GM18519 (cell line): ENCODE data around the gene LYSET.
A peak's percentile ranks its signal among the peaks of the same experiment; 100 is the strongest.
"Not testable (repeated sequence)": the region's sequence is repeated elsewhere in the genome, so short reads cannot be mapped to it uniquely, and the experiment has no call there.

ENCODE experiments used
- ATAC-seq: cut with Tn5 transposase; IDR thresholded peaks from one replicate; pipeline ENCODE4 v1.9.1; 2021; ENCODE audit warnings: mild to moderate bottlenecking, moderate library complexity; ENCODE audit not compliant: unreplicated experiment, low FRiP score

Gene LYSET

GRCh38 chr14:93184391-93185348 is at the start of gene LYSET, which contains the start of gene MOAP1:
LYSET (plus strand) TSS chr14:93185317; CDS start chr14:93185406, 89 bp downstream.
MOAP1 (minus strand) TSS chr14:93184897; CDS start chr14:93184242, 655 bp downstream.
- peak; percentile 83 for ATAC-seq

GRCh38 chr14:93135399-93135798 is 49.7 kb upstream of the LYSET start:
- no peak for ATAC-seq

GRCh38 chr14:93136009-93136408 is 49.1 kb upstream of the LYSET start:
- ATAC-seq: no peak

GRCh38 chr14:93136508-93136907 is 48.6 kb upstream of the LYSET start:
- ATAC-seq: not testable (repeated sequence)

- no peak for ATAC-seq
These were observed 47.3 kb upstream of the LYSET start for GRCh38 chr14:93137864-93138263.

GRCh38 chr14:93142854-93143652 is 42.1 kb upstream of the LYSET start:
- ATAC-seq: no peak

GRCh38 chr14:93146119-93146518 is 39.0 kb upstream of the LYSET start:
- no peak for ATAC-seq

GRCh38 chr14:93148979-93149378 is 36.1 kb upstream of the LYSET start:
- ATAC-seq: no peak

- ATAC-seq: no peak
These were observed 34.6 kb upstream of the LYSET start for GRCh38 chr14:93150227-93151208.

GRCh38 chr14:93153121-93153520 is 32.0 kb upstream of the LYSET start:
- no peak for ATAC-seq

- no peak for ATAC-seq
These were observed 29.4 kb upstream of the LYSET start for GRCh38 chr14:93155667-93156066.

- no peak for ATAC-seq
These were observed 28.3 kb upstream of the LYSET start for GRCh38 chr14:93156693-93157369.

GRCh38 chr14:93158349-93158748 is 26.8 kb upstream of the LYSET start:
- ATAC-seq: not testable (repeated sequence)

- ATAC-seq: not testable (repeated sequence)
These were observed 25.3 kb upstream of the LYSET start for GRCh38 chr14:93159625-93160352.

GRCh38 chr14:93160353-93160801 is 24.7 kb upstream of the LYSET start:
- ATAC-seq: no peak

- ATAC-seq: no peak
These were observed 23.6 kb upstream of the LYSET start for GRCh38 chr14:93161411-93161940.

- ATAC-seq: no peak
These were observed 21.6 kb upstream of the LYSET start for GRCh38 chr14:93163564-93163963.
